C1 segment of cervical spinal cord (tissue), 14 donors: Measurements from ENCODE around the gene SPATA7.

Experiments used
- DNase-seq, 14 donors: peaks; one replicate each; lab custom pipeline; 2025; lab: John Stamatoyannopoulos, UW

SPATA7 gene

GRCh38 chr14:88481059-88481458 lies 95.6 kb downstream of the SPATA7 start:
- no peak for DNase-seq

GRCh38 chr14:88481794-88482193 lies 96.3 kb downstream of the SPATA7 start:
- DNase-seq = no peak

GRCh38 chr14:88482524-88482923 lies 97.1 kb downstream of the SPATA7 start:
- DNase-seq = no peak
